H7 (cell line): ENCODE data around the gene SPATA33. TPM values are rescaled to one million over a fixed set of nuclear protein-coding genes. Genes with fewer than 3 reads are reported as not detected.
"Not testable (repeated sequence)": the region's sequence is repeated elsewhere in the genome, so short reads cannot be mapped to it uniquely, and the experiment has no call there.

Experiments
- DNase-seq: peaks from one replicate; pipeline ENCODE4 v3.0.0; 2012
- H3K27me3 ChIP-seq: 2 replicates; pipeline ENCODE4 v1.6.0; 2011; ENCODE audit warnings: mild to moderate bottlenecking, low read length; ENCODE audit not compliant: control insufficient read depth, insufficient read depth
- H3K36me3 ChIP-seq: replicated peaks from 2 replicates; pipeline ENCODE4 v1.5.1; 2011; ENCODE audit warnings: low read length; ENCODE audit not compliant: control insufficient read depth, insufficient read depth
- H3K4me3 ChIP-seq: 2 replicates; pipeline ENCODE4 v1.5.1; 2011; ENCODE audit warnings: low read depth, mild to moderate bottlenecking, control low read depth, low read length, moderate library complexity; ENCODE audit not compliant: insufficient read depth
- total RNA-seq: library from RNA; depleted of rRNA; stranded (reverse); fragments of >200 nt; shearing (Covaris generic); gene quantifications from 2 replicates; pipeline ENCODE4 v1.2.3, GENCODE V29; 2014

Gene SPATA33
- total RNA-seq, 1 experiment from 2014 or later = 7.0 TPM

- H3K4me3 ChIP-seq = no peak overlapping the region
- no peak for DNase-seq
- H3K36me3 ChIP-seq = no peaks in the 10 kb centered on the region
- peaks cover 6% of the 10 kb centered on the region for H3K27me3 ChIP-seq
Observed at GRCh38 chr16:89621136-89621697, 36.4 kb upstream of the SPATA33 start.

GRCh38 chr16:89621698-89622409, 35.8 kb upstream of the SPATA33 start:
- H3K4me3 ChIP-seq = no peak overlapping the region
- H3K27me3 ChIP-seq = peaks cover 6% of the 10 kb centered on the region
- no peak for DNase-seq
- H3K36me3 ChIP-seq = no peaks in the 10 kb centered on the region

- Histone ChIP-seq H3K4me3 (no peak overlapping the region), H3K27me3 (peaks cover 6% of the 10 kb centered on the region), H3K36me3 (no peaks in the 10 kb centered on the region)
- DNase-seq = peak; percentile 76
Observed at GRCh38 chr16:89623511-89624261, 34.0 kb upstream of the SPATA33 start.

GRCh38 chr16:89624777-89625761, 32.6 kb upstream of the SPATA33 start:
- Histone ChIP-seq H3K27me3 (peaks cover 6% of the 10 kb centered on the region), H3K4me3 (no peak overlapping the region), H3K36me3 (no peaks in the 10 kb centered on the region)
- DNase-seq = no peak

GRCh38 chr16:89629827-89630610, 27.6 kb upstream of the SPATA33 start:
- no peak for DNase-seq
- Histone ChIP-seq H3K4me3 (no peak overlapping the region), H3K36me3 (no peaks in the 10 kb centered on the region), H3K27me3 (no peaks in the 10 kb centered on the region; the same call in 1 of the 2 replicates)

GRCh38 chr16:89633064-89633631, 24.5 kb upstream of the SPATA33 start:
- no peaks in the 10 kb centered on the region; the same call in 1 of the 2 replicates for H3K27me3 ChIP-seq
- H3K36me3 ChIP-seq = no peaks in the 10 kb centered on the region
- no peak for DNase-seq
- no peak overlapping the region for H3K4me3 ChIP-seq

GRCh38 chr16:89634463-89635385, 22.9 kb upstream of the SPATA33 start:
- H3K36me3 ChIP-seq, H3K27me3 ChIP-seq, H3K4me3 ChIP-seq, DNase-seq: not testable (repeated sequence)

GRCh38 chr16:89636663-89637062, 21.0 kb upstream of the SPATA33 start:
- H3K4me3 ChIP-seq = no peak overlapping the region
- no peak for DNase-seq
- H3K27me3 ChIP-seq = no peaks in the 10 kb centered on the region; the same call in 1 of the 2 replicates
- H3K36me3 ChIP-seq = no peaks in the 10 kb centered on the region

GRCh38 chr16:89637379-89637778, 20.3 kb upstream of the SPATA33 start:
- H3K27me3 ChIP-seq = no peaks in the 10 kb centered on the region; the same call in 1 of the 2 replicates
- peak; percentile 67 for DNase-seq

GRCh38 chr16:89638455-89638854, 19.2 kb upstream of the SPATA33 start:
- Histone ChIP-seq H3K4me3 (no peak overlapping the region), H3K36me3 (no peaks in the 10 kb centered on the region), H3K27me3 (no peaks in the 10 kb centered on the region; the same call in 1 of the 2 replicates)
- DNase-seq = no peak

More at GRCh38 chr16:89637379-89637778, 20.3 kb upstream of the SPATA33 start:
- Histone ChIP-seq H3K36me3 (no peaks in the 10 kb centered on the region), H3K4me3 (no peak overlapping the region)

- no peaks in the 10 kb centered on the region for H3K36me3 ChIP-seq
- no peaks in the 10 kb centered on the region; the same call in 1 of the 2 replicates for H3K27me3 ChIP-seq
- no peak overlapping the region for H3K4me3 ChIP-seq
- no peak for DNase-seq
Observed at GRCh38 chr16:89639385-89639784, 18.3 kb upstream of the SPATA33 start.

GRCh38 chr16:89641458-89642119, 16.0 kb upstream of the SPATA33 start:
- Histone ChIP-seq H3K4me3 (no peak overlapping the region), H3K36me3 (peaks cover 3% of the 10 kb centered on the region), H3K27me3 (no peaks in the 10 kb centered on the region)
- peak; percentile 75 for DNase-seq
